HCT116 (cell line): ENCODE data around the gene DYNLT2. TPM values are rescaled to one million over a fixed set of nuclear protein-coding genes. Genes with fewer than 3 reads are reported as not detected.

Experiments
- ATAC-seq: fragments of 200-7000 bp; cut with Tn5 transposase; 2 replicates; pipeline ENCODE4 v1.9.1; 2020; ENCODE audit warnings: mild to moderate bottlenecking, moderate library complexity
- BruUV-seq: library from RNA; stranded (reverse); fragments of 400-500 nt; replicated peaks from 2 replicates; lab custom pipeline; 2021; lab: Mats Ljungman, UMichigan
- CTCF ChIA-PET: fragments of 300-600 bp; sonication (Branson Sonifier 250); formaldehyde crosslinking; loops from one replicate; lab custom pipeline; 2021; ENCODE audit warnings: antibody characterized with exemption; lab: Charles Lee
- POLR2A ChIA-PET: fragments of 300-600, 350-600 bp; sonication (Branson Sonifier 250); formaldehyde crosslinking; loops from one replicate; lab custom pipeline; 2021; ENCODE audit warnings: antibody characterized with exemption; lab: Charles Lee
- RAD21 ChIA-PET, 2 experiments: fragments of 300-600 bp; sonication (Branson Sonifier 250); formaldehyde crosslinking; loops; one replicate each; lab custom pipeline; 2023; ENCODE audit warnings: low total read pairs in 2 of 2; ENCODE audit not compliant: uncharacterized antibody in 2 of 2, unreplicated experiment in 2 of 2, low non-redundant PET in 1 of 2; lab: Charles Lee
- DNase-seq: peaks from one replicate; pipeline ENCODE4 v3.0.0-alpha.2; 2010; ENCODE audit warnings: low read depth, low spot score
- H2AFZ ChIP-seq: fragments of 200-600 bp; shearing (Covaris generic), sonication (generic); 2 replicates; pipeline ENCODE4 v1.6.1; 2017; ENCODE audit warnings: low read depth, mixed run types, mixed read lengths, antibody characterized with exemption, low read length; ENCODE audit not compliant: poor library complexity, severe bottlenecking
- H3K27ac ChIP-seq: 2 replicates; pipeline ENCODE4 v1.5.1; 2012; ENCODE audit warnings: low read depth, low read length
- H3K27me3 ChIP-seq: fragments of 200-600 bp; sonication (generic); 2 replicates; pipeline ENCODE4 v1.6.1; 2016; ENCODE audit warnings: mixed run types, low read length, mixed read lengths; ENCODE audit not compliant: insufficient read depth
- H3K36me3 ChIP-seq, 2 experiments: fragments of 200-500 bp in 1 of 2; fragments of 200-600 bp in 1 of 2; sonication (Bioruptor generic) in 1 of 2; sonication (generic) in 1 of 2; 2 replicates each; pipeline versions ENCODE4 v1.5.1 to v1.6.1; 2014 to 2016; ENCODE audit warnings: low read length in 2 of 2, inconsistent platforms in 1 of 2, mixed read lengths in 1 of 2, mixed run types in 1 of 2; ENCODE audit not compliant: insufficient read depth in 2 of 2, control insufficient read depth in 1 of 2
- H3K4me1 ChIP-seq, 2 experiments: fragments of 200-600 bp in 1 of 2; sonication (generic) in 1 of 2; 2 replicates each; pipeline versions ENCODE4 v1.5.1 to v1.6.1; 2012 to 2017; ENCODE audit warnings: low read length in 2 of 2, inconsistent platforms in 1 of 2, mild to moderate bottlenecking in 1 of 2, mixed read lengths in 1 of 2, mixed run types in 1 of 2, moderate library complexity in 1 of 2; ENCODE audit not compliant: insufficient read depth in 2 of 2, control insufficient read depth in 1 of 2
- H3K4me2 ChIP-seq: fragments of 200-600 bp; sonication (generic); 2 replicates; pipeline ENCODE4 v1.6.1; 2017; ENCODE audit warnings: mixed run types, low read length, mixed read lengths
- H3K4me3 ChIP-seq, 2 experiments: fragments of 200-600 bp in 1 of 2; sonication (generic) in 1 of 2; replicated peaks in 1 of 2; 2 replicates each; pipeline ENCODE4 v1.5.1; 2011 to 2016; ENCODE audit warnings: low read length in 2 of 2, control low read depth in 1 of 2, low read depth in 1 of 2, mild to moderate bottlenecking in 1 of 2, mixed read lengths in 1 of 2, mixed run types in 1 of 2
- H3K79me2 ChIP-seq: fragments of 200-600 bp; sonication (generic); 2 replicates; pipeline ENCODE4 v1.6.1; 2017; ENCODE audit warnings: mild to moderate bottlenecking, mixed run types, low read length, moderate library complexity, mixed read lengths; ENCODE audit not compliant: insufficient read depth
- H3K9ac ChIP-seq: fragments of 200-600 bp; sonication (generic); 2 replicates; pipeline ENCODE4 v1.6.1; 2016; ENCODE audit warnings: low read length, mixed read lengths
- H3K9me2 ChIP-seq: fragments of 200-600 bp; sonication (generic), shearing (Covaris generic); 2 replicates; pipeline ENCODE4 v1.6.1; 2017; ENCODE audit warnings: mixed run types, mild to moderate bottlenecking, moderate library complexity; ENCODE audit not compliant: insufficient read depth
- H3K9me3 ChIP-seq, 2 experiments: fragments of 200-500 bp in 1 of 2; fragments of 200-600 bp in 1 of 2; sonication (Bioruptor generic) in 1 of 2; sonication (generic) in 1 of 2; 2 replicates each; pipeline ENCODE4 v1.6.1; 2014 to 2017; ENCODE audit warnings: low read length in 2 of 2, mixed read lengths in 2 of 2, inconsistent platforms in 1 of 2, low read depth in 1 of 2, mild to moderate bottlenecking in 1 of 2, mixed run types in 1 of 2, moderate library complexity in 1 of 2; ENCODE audit not compliant: control insufficient read depth in 1 of 2, insufficient read depth in 1 of 2
- H4K20me1 ChIP-seq: fragments of 200-600 bp; sonication (generic), shearing (Covaris generic); 2 replicates; pipeline ENCODE4 v1.6.1; 2017; ENCODE audit warnings: mixed run types, mild to moderate bottlenecking, moderate library complexity; ENCODE audit not compliant: insufficient read depth
- CBX3 ChIP-seq: IDR thresholded peaks from 2 replicates; pipeline ENCODE4 v1.6.1; 2012; ENCODE audit warnings: low read depth
- EGR1 ChIP-seq: IDR thresholded peaks from 2 replicates; pipeline ENCODE4 v1.6.1; 2012; ENCODE audit warnings: low read depth
- FOSL1 ChIP-seq: IDR thresholded peaks from 2 replicates; pipeline ENCODE4 v1.6.1; 2012; ENCODE audit warnings: low read depth
- POLR2A ChIP-seq: IDR thresholded peaks from 2 replicates; pipeline ENCODE4 v1.7.0; 2011; ENCODE audit warnings: borderline replicate concordance; ENCODE audit not compliant: insufficient read depth, insufficient read length; ENCODE audit errors: extremely low read depth
- POLR2AphosphoS5 ChIP-seq: IDR thresholded peaks from 2 replicates; pipeline ENCODE4 v1.6.1; 2011; ENCODE audit warnings: mild to moderate bottlenecking, low read depth, low read length, moderate library complexity
- SP1 ChIP-seq: IDR thresholded peaks from 2 replicates; pipeline ENCODE4 v1.6.1; 2012; ENCODE audit warnings: low read depth
- SRF ChIP-seq: IDR thresholded peaks from 2 replicates; pipeline ENCODE4 v1.6.1; 2012; ENCODE audit warnings: low read depth
- TCF7L2 ChIP-seq: IDR thresholded peaks from 2 replicates; pipeline ENCODE4 v1.7.0; 2011; ENCODE audit warnings: borderline replicate concordance, inconsistent platforms; ENCODE audit not compliant: insufficient read depth, insufficient read length; ENCODE audit errors: extremely low read depth
- YY1 ChIP-seq: IDR thresholded peaks from 2 replicates; pipeline ENCODE4 v1.6.1; 2011; ENCODE audit warnings: low read length, low read depth, moderate library complexity, mild to moderate bottlenecking; ENCODE audit not compliant: insufficient replicate concordance; ENCODE audit errors: extremely low read depth
- intact Hi-C: fragments of 100-400 bp; cut with micrococcal nuclease; formaldehyde crosslinking; loops from 2 replicates; pipeline ENCODE4 v1.10.0; 2022
- total RNA-seq: library from RNA; stranded (reverse); gene quantifications from one replicate; pipeline ENCODE4 v1.2.1, GENCODE V29; 2021; ENCODE audit not compliant: unreplicated experiment
- TF ChIP-seq, protein P1 (sequence below): IDR thresholded peaks from 2 replicates; pipeline ENCODE4 v1.6.1; 2011; ENCODE audit warnings: mild to moderate bottlenecking, low read length, moderate library complexity; ENCODE audit not compliant: insufficient replicate concordance; ENCODE audit errors: extremely low read depth

Gene DYNLT2
- total RNA-seq, 1 experiment from 2014 or later, result 1.5 TPM

DNA sequence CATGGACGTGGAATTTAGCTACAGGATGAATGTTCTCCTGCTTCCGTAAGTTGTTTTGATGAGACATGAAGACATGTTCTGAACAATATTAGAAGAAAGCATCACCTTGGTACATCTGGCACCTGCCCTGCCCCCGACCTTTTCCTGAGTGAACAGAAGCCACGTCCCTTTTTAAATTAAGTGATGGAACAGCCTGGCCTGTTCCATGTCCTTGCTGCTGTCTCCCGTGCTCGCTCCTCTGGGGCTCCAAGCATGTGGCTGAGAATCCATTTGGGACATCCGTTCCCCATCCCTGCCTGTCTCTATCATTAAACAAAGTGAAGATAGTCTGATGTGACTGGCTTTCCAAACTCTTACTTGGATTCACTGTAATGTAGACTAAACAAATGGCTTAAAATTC lies 36.4 kb upstream of the DYNLT2 start (continued):
- TF ChIP-seq EGR1 (no peak), FOSL1 (no peak), TCF7L2 (no peak), POLR2A (no peak), SP1 (no peak), POLR2AphosphoS5 (no peak)
- TF ChIP-seq, protein P1, sequence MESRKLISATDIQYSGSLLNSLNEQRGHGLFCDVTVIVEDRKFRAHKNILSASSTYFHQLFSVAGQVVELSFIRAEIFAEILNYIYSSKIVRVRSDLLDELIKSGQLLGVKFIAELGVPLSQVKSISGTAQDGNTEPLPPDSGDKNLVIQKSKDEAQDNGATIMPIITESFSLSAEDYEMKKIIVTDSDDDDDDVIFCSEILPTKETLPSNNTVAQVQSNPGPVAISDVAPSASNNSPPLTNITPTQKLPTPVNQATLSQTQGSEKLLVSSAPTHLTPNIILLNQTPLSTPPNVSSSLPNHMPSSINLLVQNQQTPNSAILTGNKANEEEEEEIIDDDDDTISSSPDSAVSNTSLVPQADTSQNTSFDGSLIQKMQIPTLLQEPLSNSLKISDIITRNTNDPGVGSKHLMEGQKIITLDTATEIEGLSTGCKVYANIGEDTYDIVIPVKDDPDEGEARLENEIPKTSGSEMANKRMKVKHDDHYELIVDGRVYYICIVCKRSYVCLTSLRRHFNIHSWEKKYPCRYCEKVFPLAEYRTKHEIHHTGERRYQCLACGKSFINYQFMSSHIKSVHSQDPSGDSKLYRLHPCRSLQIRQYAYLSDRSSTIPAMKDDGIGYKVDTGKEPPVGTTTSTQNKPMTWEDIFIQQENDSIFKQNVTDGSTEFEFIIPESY, result no peak

DNA sequence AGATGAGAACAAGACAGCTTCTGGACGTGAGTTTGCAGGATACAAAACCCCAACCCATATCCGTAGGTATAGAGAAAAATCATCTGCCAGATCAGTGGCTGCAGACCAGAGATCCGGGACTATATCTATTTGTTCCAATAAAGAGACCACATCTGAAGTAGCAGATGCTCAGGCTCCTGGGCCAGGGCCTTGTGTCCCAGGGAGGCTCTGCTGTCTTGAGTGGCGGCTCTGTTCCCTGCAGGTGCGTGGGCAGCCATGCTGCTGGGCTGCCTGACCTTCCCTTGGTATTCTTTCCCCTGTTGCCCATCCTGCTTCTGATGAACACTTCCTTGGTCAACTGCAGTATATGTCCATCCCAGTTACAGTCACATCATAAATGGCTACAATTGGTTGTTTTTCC lies 35.0 kb upstream of the DYNLT2 start:
- Histone ChIP-seq H3K9ac (no peak overlapping the region), H3K4me2 (no peak overlapping the region), H3K4me1 (peaks cover 0 to 16% of the 10 kb centered on the region in 2 experiments; a peak in 3 of 4 replicates), H3K27ac (no peak overlapping the region), H3K79me2 (no peaks in the 10 kb centered on the region), H3K4me3 (no peak overlapping the region), H3K9me2 (no peaks in the 10 kb centered on the region), H3K36me3 (no peaks in the 10 kb centered on the region; a peak in 1 of 4 replicates), H4K20me1 (no peaks in the 10 kb centered on the region), H3K27me3 (no peaks in the 10 kb centered on the region), H3K9me3 (no peaks in the 10 kb centered on the region), H2AFZ (no peak overlapping the region)
- intact Hi-C loops, result no loop called here
- ATAC-seq, result no peak
- BruUV-seq, result no TSS peak
- DNase-seq, result no peak
- TF ChIP-seq YY1, result no peak
- no peak for TF ChIP-seq CBX3
- no peak for TF ChIP-seq SRF
- CTCF ChIA-PET, result no interaction called here
- POLR2A ChIA-PET, result no interaction called here
- RAD21 ChIA-PET, result no interaction called here
